ENCODE measurements around the gene S1PR1.

GRCh38 chr1:101290119-101290921 is 53.5 kb downstream of the S1PR1 start:
- TF ChIP-seq POLR2A (IDR thresholded peaks at IDR 0.05) = no peak
- TF ChIP-seq POLR2AphosphoS5 (IDR thresholded peaks at IDR 0.05) = no peak
- TF ChIP-seq, protein P1, sequence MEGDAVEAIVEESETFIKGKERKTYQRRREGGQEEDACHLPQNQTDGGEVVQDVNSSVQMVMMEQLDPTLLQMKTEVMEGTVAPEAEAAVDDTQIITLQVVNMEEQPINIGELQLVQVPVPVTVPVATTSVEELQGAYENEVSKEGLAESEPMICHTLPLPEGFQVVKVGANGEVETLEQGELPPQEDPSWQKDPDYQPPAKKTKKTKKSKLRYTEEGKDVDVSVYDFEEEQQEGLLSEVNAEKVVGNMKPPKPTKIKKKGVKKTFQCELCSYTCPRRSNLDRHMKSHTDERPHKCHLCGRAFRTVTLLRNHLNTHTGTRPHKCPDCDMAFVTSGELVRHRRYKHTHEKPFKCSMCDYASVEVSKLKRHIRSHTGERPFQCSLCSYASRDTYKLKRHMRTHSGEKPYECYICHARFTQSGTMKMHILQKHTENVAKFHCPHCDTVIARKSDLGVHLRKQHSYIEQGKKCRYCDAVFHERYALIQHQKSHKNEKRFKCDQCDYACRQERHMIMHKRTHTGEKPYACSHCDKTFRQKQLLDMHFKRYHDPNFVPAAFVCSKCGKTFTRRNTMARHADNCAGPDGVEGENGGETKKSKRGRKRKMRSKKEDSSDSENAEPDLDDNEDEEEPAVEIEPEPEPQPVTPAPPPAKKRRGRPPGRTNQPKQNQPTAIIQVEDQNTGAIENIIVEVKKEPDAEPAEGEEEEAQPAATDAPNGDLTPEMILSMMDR (IDR thresholded peaks at IDR 0.05) = no peak
